Neural progenitor cell (in vitro differentiated cells): ENCODE data around the gene GDF15. TPM values are rescaled to one million over a fixed set of nuclear protein-coding genes. Genes with fewer than 3 reads are reported as not detected.
"Not testable (repeated sequence)": the region's sequence is repeated elsewhere in the genome, so short reads cannot be mapped to it uniquely, and the experiment has no call there.

Source experiments
- DNase-seq: peaks from one replicate; pipeline ENCODE4 v3.0.0-alpha.2; 2016; ENCODE audit warnings: low spot score
- H2AFZ ChIP-seq: fragments of 200-600 bp; sonication (generic); replicated peaks from 2 replicates; pipeline ENCODE4 v1.6.1; 2016; ENCODE audit warnings: antibody characterized with exemption
- H3F3A ChIP-seq: fragments of 200-600 bp; sonication (generic); 2 replicates; pipeline ENCODE4 v1.6.1; 2016; ENCODE audit warnings: antibody characterized with exemption, low read depth
- H3K27ac ChIP-seq: fragments of 200-600 bp; sonication (generic); 2 replicates; pipeline ENCODE4 v1.5.1; 2016; ENCODE audit warnings: mild to moderate bottlenecking
- H3K27me3 ChIP-seq: fragments of 200-600 bp; sonication (generic); 2 replicates; pipeline ENCODE4 v1.6.1; 2016; ENCODE audit warnings: mild to moderate bottlenecking, moderate library complexity
- H3K36me3 ChIP-seq: fragments of 200-600 bp; sonication (generic); 2 replicates; pipeline ENCODE4 v1.5.1; 2016
- H3K4me1 ChIP-seq: fragments of 200-600 bp; sonication (generic); 2 replicates; pipeline ENCODE4 v1.6.1; 2016; ENCODE audit warnings: mixed run types
- H3K4me2 ChIP-seq: fragments of 200-600 bp; sonication (generic); 2 replicates; pipeline ENCODE4 v1.6.1; 2016
- H3K4me3 ChIP-seq: fragments of 200-600 bp; sonication (generic); 2 replicates; pipeline ENCODE4 v1.5.1; 2016
- H3K79me2 ChIP-seq: fragments of 200-600 bp; sonication (generic); 2 replicates; pipeline ENCODE4 v1.6.1; 2016; ENCODE audit warnings: low read depth
- H3K9ac ChIP-seq: fragments of 200-600 bp; sonication (generic); 2 replicates; pipeline ENCODE4 v1.6.1; 2016
- H3K9me3 ChIP-seq: fragments of 200-600 bp; sonication (generic); 2 replicates; pipeline ENCODE4 v1.5.1; 2016; ENCODE audit warnings: low read depth
- H4K20me1 ChIP-seq: fragments of 200-600 bp; sonication (generic); 2 replicates; pipeline ENCODE4 v1.6.1; 2016; ENCODE audit warnings: low read depth
- H3K27ac Mint-ChIP-seq: 3 replicates; pipeline ENCODE4 v1.8.0; 2021; ENCODE audit warnings: mixed read lengths
- H3K27me3 Mint-ChIP-seq: 2 replicates; pipeline ENCODE4 v1.8.0; 2022; ENCODE audit warnings: low read depth, mild to moderate bottlenecking, inconsistent platforms, moderate library complexity, mixed read lengths; ENCODE audit not compliant: insufficient read depth
- H3K36me3 Mint-ChIP-seq: 3 replicates; pipeline ENCODE4 v1.8.0; 2021; ENCODE audit warnings: mixed read lengths
- H3K4me1 Mint-ChIP-seq: 3 replicates; pipeline ENCODE4 v1.8.0; 2021; ENCODE audit warnings: mixed read lengths
- H3K4me3 Mint-ChIP-seq: 3 replicates; pipeline ENCODE4 v1.8.0; 2021; ENCODE audit warnings: mild to moderate bottlenecking, moderate library complexity, mixed read lengths
- H3K9me3 Mint-ChIP-seq: 3 replicates; pipeline ENCODE4 v1.8.0; 2020; ENCODE audit warnings: mixed read lengths
- EZH2 ChIP-seq: fragments of 200-600 bp; sonication (generic); IDR thresholded peaks from 2 replicates; pipeline ENCODE4 v1.6.1; 2017; ENCODE audit warnings: antibody characterized with exemption, mild to moderate bottlenecking, moderate library complexity
- EZH2phosphoT487 ChIP-seq: fragments of 200-600 bp; sonication (generic); IDR thresholded peaks from 2 replicates; pipeline ENCODE4 v1.6.1; 2017; ENCODE audit warnings: antibody characterized with exemption
- total RNA-seq: library from RNA; depleted of rRNA; stranded (reverse); fragments of >200 nt; gene quantifications from 2 replicates; pipeline ENCODE4 v1.2.3, GENCODE V29; 2015; ENCODE audit warnings: low replicate concordance
- TF ChIP-seq, protein P1 (sequence below): fragments of 200-600 bp; sonication (generic); IDR thresholded peaks from 2 replicates; pipeline ENCODE4 v1.5.1; 2017; ENCODE audit warnings: antibody characterized with exemption, mild to moderate bottlenecking

The GDF15 gene
- total RNA-seq, 1 donor from 2014 or later: 0.19 TPM

DNA sequence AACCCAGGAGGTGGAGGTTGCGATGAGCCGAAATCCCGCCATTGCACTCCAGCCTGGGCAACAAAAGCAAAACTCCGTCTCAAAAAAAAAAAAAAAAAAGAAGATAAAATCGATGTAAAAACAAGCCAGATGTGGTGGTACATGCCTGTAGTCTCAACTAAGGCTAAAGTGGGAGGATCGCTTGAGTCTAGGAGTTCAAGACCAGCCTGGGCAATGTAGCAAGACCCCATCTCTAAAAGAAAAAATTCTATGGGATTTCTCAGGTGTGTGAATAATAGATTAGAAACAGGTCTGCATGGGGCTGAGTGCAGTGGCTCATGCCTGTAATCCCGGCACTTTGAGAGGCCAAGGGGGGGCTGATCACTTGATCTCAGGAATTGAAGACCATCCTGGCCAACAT lies 34.4 kb upstream of the GDF15 start:
- no peak overlapping the region for H3K27ac Mint-ChIP-seq
- Histone ChIP-seq H4K20me1 (no peaks in the 10 kb centered on the region), H3F3A (peaks cover 3% of the 10 kb centered on the region), H3K9ac (no peak overlapping the region), H3K27me3 (no peaks in the 10 kb centered on the region), H3K9me3 (no peaks in the 10 kb centered on the region), H3K4me1 (no peaks in the 10 kb centered on the region), H3K79me2 (no peaks in the 10 kb centered on the region), H3K27ac (no peak overlapping the region), H3K4me2 (no peak overlapping the region), H3K4me3 (no peak overlapping the region), H3K36me3 (no peaks in the 10 kb centered on the region), H2AFZ (no peak overlapping the region)
- H3K4me1 Mint-ChIP-seq: peaks cover 12% of the 10 kb centered on the region
- no peaks in the 10 kb centered on the region for H3K9me3 Mint-ChIP-seq
- TF ChIP-seq EZH2: no peak
- TF ChIP-seq, protein P1, sequence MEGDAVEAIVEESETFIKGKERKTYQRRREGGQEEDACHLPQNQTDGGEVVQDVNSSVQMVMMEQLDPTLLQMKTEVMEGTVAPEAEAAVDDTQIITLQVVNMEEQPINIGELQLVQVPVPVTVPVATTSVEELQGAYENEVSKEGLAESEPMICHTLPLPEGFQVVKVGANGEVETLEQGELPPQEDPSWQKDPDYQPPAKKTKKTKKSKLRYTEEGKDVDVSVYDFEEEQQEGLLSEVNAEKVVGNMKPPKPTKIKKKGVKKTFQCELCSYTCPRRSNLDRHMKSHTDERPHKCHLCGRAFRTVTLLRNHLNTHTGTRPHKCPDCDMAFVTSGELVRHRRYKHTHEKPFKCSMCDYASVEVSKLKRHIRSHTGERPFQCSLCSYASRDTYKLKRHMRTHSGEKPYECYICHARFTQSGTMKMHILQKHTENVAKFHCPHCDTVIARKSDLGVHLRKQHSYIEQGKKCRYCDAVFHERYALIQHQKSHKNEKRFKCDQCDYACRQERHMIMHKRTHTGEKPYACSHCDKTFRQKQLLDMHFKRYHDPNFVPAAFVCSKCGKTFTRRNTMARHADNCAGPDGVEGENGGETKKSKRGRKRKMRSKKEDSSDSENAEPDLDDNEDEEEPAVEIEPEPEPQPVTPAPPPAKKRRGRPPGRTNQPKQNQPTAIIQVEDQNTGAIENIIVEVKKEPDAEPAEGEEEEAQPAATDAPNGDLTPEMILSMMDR: no peak
- TF ChIP-seq EZH2phosphoT487: no peak
- no peak overlapping the region for H3K4me3 Mint-ChIP-seq
- peaks cover 2% of the 10 kb centered on the region for H3K36me3 Mint-ChIP-seq
- DNase-seq: no peak
- peaks cover 5% of the 10 kb centered on the region for H3K27me3 Mint-ChIP-seq

DNA sequence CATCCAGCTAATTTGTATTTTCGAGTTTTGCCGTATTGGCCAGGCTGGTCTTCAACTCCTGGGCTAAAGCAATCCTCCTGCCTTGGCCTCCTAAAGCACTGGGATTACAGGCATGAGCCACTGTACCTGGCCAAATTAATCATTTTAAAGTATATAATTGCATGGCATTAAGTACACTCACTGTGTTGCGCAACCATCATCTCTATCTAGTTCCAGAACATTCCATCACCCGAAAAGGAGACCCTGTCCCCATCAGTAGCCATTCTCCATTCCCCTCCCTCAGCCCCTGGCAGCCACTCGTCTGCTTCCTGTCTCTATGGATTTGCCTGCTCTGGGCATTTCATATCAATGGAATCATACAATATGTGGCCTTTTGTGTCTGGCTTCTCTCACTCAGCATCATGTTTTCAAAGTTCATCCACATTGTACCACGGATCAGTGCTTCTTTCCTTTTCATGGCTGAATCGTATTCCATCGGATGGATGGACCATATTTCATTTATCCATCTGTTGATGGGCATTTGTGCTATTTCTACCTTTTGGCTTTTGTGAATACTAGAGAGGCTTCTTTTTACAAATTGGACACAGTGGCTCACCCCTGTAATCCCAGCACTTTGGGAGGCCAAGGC lies 32.5 kb upstream of the GDF15 start:
- Mint-ChIP-seq H3K27me3 (peaks cover 5% of the 10 kb centered on the region), H3K4me3 (peak overlapping the region; percentile 6), H3K27ac (no peak overlapping the region), H3K9me3 (peaks cover 4% of the 10 kb centered on the region), H3K4me1 (peaks cover under 1% of the 10 kb centered on the region), H3K36me3 (peaks cover 12% of the 10 kb centered on the region)
- H3K4me2 ChIP-seq: no peak overlapping the region
- no peaks in the 10 kb centered on the region for H3K9me3 ChIP-seq
- H3K9ac ChIP-seq: no peak overlapping the region
- peaks cover 3% of the 10 kb centered on the region for H3F3A ChIP-seq
- no peak overlapping the region for H2AFZ ChIP-seq
- H3K79me2 ChIP-seq: no peaks in the 10 kb centered on the region
- no peaks in the 10 kb centered on the region for H3K27me3 ChIP-seq
- DNase-seq: no peak
- H3K4me1 ChIP-seq: no peaks in the 10 kb centered on the region
- H3K27ac ChIP-seq: no peak overlapping the region
- no peak for TF ChIP-seq EZH2
- TF ChIP-seq EZH2phosphoT487: no peak
- TF ChIP-seq, protein P1: no peak
- no peaks in the 10 kb centered on the region for H4K20me1 ChIP-seq
- no peak overlapping the region for H3K4me3 ChIP-seq
- no peaks in the 10 kb centered on the region for H3K36me3 ChIP-seq

DNA sequence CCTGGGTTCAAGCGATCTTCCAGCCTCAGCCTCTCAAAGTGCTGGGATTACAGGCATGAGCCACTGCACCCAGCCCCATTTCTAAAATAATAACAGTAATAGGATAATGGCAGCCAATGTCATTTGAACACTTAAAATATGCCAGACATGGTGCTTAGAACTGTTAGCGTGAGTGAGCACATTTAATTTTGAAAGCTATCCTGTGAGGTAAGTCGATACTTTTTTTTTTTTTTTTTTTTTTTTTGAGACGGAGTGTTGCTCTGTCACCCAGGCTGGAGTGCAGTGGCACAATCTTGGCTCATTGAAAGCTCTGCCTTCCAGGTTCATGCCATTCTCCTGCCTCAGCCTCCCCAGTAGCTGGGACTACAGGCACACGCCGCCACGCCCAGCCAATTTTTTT lies 31.2 kb upstream of the GDF15 start:
- H4K20me1 ChIP-seq, H3K4me1 ChIP-seq, H3K36me3 ChIP-seq, H2AFZ ChIP-seq, H3K4me3 ChIP-seq, H3K9me3 ChIP-seq, H3K9ac ChIP-seq, H3K4me3 Mint-ChIP-seq, H3F3A ChIP-seq, H3K27me3 ChIP-seq, H3K9me3 Mint-ChIP-seq, H3K27ac Mint-ChIP-seq, H3K27ac ChIP-seq, H3K4me1 Mint-ChIP-seq, H3K79me2 ChIP-seq, H3K4me2 ChIP-seq, DNase-seq, H3K27me3 Mint-ChIP-seq: not testable (repeated sequence)
- peaks cover 16% of the 10 kb centered on the region for H3K36me3 Mint-ChIP-seq

DNA sequence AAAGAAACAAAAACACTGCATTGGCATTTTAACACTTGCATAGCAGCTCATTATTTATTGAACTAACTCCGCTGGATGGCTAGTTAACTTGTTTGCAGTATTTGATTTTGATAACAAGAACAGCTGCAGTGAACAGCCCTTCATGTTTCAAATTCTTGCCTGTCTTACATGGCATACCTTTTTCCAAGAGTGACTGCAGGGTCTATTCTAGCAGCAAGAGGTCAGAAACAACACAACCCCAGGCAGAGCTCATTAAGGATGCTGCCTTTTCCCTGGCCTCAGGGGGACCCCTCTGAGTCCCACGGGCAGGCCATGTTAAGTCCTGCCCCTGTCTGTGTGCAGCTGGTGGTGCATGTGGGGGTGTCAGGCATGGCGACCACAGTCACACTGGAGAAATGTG lies 28.9 kb upstream of the GDF15 start:
- Histone ChIP-seq H4K20me1 (no peaks in the 10 kb centered on the region), H3K9ac (no peak overlapping the region), H3K27ac (no peak overlapping the region), H2AFZ (no peak overlapping the region), H3F3A (no peaks in the 10 kb centered on the region), H3K79me2 (no peaks in the 10 kb centered on the region), H3K27me3 (no peaks in the 10 kb centered on the region), H3K4me3 (no peak overlapping the region), H3K4me1 (no peaks in the 10 kb centered on the region), H3K4me2 (no peak overlapping the region), H3K36me3 (no peaks in the 10 kb centered on the region), H3K9me3 (no peaks in the 10 kb centered on the region)
- Mint-ChIP-seq H3K36me3 (peaks cover 18% of the 10 kb centered on the region), H3K9me3 (peaks cover 6% of the 10 kb centered on the region), H3K27me3 (peaks cover 5% of the 10 kb centered on the region), H3K4me3 (no peak overlapping the region), H3K4me1 (no peaks in the 10 kb centered on the region), H3K27ac (no peak overlapping the region)
- no peak for TF ChIP-seq EZH2
- TF ChIP-seq, protein P1: no peak
- no peak for TF ChIP-seq EZH2phosphoT487
- DNase-seq: no peak
